NCI-H1436 (cell line): ENCODE data around the gene DET1.
"Not testable (repeated sequence)": the region's sequence is repeated elsewhere in the genome, so short reads cannot be mapped to it uniquely, and the experiment has no call there.

Source experiments
- DNase-seq: peaks from one replicate; lab custom pipeline; 2025; lab: John Stamatoyannopoulos, UW

The DET1 gene

GRCh38 chr15:88546248-88547129 lies at the start of gene DET1:
DET1 (minus strand) TSS chr15:88546681; CDS start chr15:88531705, 14,976 bp downstream.
- DNase-seq, result peak; percentile 91

DNA sequence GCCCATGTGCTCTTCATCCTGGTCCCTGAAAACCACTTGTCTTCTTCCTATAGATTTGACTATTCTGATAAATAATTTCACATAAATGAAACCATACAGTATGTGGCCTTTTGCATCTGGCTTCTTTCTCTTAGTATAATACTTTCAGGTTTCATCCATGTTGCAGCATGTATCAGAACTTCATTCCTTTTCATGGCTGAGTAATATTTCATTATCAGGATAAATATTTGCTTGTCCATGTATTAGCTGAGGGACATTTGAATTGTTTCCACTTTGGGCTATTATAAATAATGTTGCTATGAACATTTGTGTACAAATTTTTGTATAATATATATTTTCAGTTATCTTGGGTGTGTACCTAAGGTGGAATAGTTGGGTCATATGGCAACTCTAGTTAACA lies 44.9 kb upstream of the DET1 start:
- no peak for DNase-seq

DNA sequence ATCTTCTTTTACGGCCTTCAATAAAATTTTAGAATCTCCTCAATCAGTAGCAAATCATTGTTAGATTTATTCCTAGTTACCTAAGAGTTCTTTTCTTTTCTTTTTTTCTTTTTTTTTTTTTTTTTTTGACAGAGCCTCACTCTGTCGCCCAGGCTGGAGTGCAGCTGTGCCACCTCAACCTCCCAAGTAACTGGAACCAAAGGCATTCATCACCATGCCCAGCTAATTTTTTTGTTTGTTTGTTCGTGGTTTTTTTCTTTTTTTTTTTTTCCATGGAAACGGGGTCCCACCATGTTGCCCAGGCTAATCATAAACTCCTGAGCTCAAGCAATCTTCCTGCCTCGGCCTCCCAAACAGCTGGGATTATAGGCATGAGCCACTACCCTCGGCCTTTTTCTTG lies 44.3 kb upstream of the DET1 start:
- DNase-seq, result no peak

GRCh38 chr15:88586401-88587162 lies 40.1 kb upstream of the DET1 start:
- no peak for DNase-seq

- DNase-seq, result no peak
These were observed 34.1 kb upstream of the DET1 start for GRCh38 chr15:88580532-88580931.

DNA sequence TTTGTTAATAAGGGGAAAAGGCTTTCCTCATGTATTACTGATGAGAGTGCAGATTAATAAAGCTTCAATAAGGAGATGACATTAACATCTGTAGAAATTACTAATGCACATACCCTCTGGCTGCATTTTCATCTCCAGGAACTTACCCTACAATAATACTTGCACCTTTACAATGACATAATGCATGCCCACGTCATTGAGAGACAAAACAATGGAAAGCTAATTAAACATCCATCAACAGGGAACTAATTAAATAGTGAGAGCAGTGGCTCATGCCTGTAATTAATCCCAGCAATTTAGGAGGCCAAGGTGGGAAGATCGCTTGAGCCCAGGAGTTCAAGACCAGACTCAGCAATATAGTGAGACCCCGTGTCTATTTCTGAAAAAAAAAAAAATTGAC lies 32.8 kb upstream of the DET1 start:
- no peak for DNase-seq

- peak; percentile 28 for DNase-seq
These were observed 28.2 kb upstream of the DET1 start for GRCh38 chr15:88574655-88575054.

GRCh38 chr15:88574077-88574476 lies 27.6 kb upstream of the DET1 start:
- DNase-seq, result no peak

- no peak for DNase-seq
These were observed 25.4 kb upstream of the DET1 start for GRCh38 chr15:88571852-88572259.

GRCh38 chr15:88571153-88571851 lies 24.8 kb upstream of the DET1 start:
- DNase-seq, result no peak

GRCh38 chr15:88568589-88568988 lies 22.1 kb upstream of the DET1 start:
- DNase-seq, result no peak

DNA sequence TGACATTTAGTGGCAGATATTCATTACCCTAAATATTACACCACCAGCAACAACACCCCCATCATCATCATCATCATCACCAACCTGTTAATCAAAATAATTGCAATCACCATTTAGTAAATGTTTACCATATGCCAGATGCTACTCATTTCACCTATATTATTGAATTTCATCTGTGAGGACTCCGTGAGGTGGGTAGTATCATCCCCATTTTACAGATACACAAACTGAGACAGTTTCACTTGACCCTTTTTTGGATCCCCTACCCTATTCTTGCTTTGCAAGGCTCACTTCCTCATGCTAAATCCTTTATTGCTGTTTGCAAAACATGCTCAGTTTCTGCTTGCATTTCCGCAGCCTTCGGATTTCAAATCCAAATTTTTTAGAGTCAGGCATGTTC lies 18.3 kb upstream of the DET1 start:
- DNase-seq, result no peak

GRCh38 chr15:88563638-88564037 lies 17.2 kb upstream of the DET1 start:
- DNase-seq, result no peak

DNA sequence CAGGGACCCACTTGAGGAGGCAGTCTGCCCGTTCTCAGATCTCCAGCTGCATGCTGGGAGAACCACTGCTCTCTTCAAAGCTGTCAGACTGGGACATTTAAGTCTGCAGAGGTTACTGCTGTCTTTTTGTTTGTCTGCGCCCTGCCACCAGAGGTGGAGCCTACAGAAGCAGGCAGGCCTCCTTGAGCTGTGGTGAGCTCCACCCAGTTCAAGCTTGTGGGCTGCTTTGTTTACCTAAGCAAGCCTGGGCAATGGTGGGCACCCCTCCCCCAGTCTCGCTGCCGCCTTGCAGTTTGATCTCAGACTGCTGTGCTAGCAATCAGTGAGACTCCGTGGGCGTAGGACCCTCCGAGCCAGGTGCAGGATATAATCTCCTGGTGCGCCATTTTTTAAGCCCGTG lies 13.1 kb upstream of the DET1 start:
- not testable (repeated sequence) for DNase-seq

GRCh38 chr15:88558026-88558425 lies 11.5 kb upstream of the DET1 start:
- not testable (repeated sequence) for DNase-seq

DNA sequence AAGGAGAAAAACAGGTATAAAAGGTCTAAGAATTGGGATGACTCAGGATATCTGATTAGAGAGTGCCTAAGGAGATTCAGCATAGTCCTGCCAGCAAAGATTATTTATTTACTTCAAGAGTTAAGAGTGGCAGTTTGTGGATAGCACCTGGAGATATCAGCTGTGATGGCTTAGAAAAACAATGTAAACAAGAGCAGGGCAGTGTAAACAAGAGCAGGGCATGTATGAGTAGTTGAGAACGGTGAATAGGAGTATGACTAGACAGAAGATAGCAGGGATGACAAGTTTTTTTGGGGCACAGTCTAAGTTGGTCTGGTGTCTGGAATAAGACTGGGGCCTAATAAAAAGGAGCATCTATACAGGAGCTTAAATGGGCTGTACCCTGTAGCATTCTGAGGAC lies 1.5 kb upstream of the DET1 start:
- DNase-seq, result not testable (repeated sequence)

DNA sequence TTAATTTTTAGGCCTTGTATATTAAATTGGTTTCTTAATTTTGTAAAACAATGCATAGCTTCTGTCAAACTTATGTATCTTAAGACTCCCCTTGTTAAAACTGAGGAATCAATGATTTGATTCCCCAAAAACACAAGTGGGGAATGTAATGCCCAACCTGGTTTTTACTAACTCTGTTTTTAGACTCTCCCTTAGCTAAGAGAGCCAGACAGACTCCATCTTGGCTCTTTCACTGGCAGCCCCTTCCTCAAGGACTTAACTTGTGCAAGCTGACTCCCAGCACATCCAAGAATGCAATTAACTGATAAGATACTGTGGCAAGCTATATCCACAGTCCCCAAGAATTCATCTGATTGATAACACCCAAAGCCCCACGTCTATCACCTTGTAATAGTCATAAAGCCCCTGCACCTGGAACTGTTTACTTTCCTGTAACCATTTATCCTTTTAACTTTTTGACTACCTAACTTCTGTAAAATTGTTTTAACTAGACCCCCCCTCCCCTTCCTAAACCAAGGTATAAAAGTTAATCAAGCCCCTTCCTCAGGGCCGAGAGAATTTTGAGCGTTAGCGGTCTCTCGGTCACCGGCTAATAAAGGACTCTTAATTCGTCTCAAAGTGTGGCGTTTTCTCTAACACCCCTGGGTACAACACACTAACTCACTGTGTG lies 768 bp downstream of the DET1 start:
- not testable (repeated sequence) for DNase-seq

DNA sequence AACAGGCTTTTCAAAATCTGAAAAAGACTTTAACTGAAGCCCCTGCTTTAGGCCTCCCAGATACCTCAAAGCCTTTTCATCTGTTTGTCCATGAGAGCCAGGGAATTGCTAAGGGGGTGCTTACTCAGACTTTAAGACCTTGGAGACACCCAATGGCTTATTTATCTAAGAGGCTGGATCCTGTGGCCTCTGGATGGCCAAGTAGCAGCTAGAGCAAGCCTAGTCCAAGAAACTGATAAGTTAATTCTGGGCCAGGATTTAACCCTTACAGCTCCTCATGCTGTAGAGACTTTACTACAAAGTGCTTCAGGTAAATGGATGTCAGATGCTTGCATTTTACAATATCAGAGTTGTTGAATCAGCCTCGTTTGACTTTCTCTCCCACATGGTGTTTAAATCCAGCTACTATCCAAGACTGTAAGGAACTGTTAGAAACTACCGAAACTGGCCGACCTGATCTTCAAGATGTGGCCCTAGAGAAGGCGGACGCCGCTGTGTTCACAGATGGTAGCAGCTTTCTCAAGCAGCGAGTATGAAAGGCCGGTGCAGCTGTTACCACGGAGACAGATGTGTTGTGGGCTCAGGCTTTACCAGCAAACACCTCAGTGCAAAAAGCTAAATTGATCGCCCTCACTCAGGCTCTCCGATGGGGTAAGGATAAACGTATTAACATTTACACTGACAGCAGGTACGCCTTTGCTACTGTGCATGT lies 3.3 kb downstream of the DET1 start:
- no peak for DNase-seq

GRCh38 chr15:88542342-88542733 lies 4.1 kb downstream of the DET1 start:
- DNase-seq, result no peak

- DNase-seq, result no peak
These were observed 4.7 kb downstream of the DET1 start for GRCh38 chr15:88541709-88542341.

GRCh38 chr15:88541111-88541510 lies 5.4 kb downstream of the DET1 start:
- DNase-seq, result not testable (repeated sequence)
